GM12865 (cell line): ENCODE results near the gene GCDH.

Source experiments
- DNase-seq: peaks from one replicate; pipeline ENCODE4 v3.0.0; 2010; ENCODE audit warnings: low read depth
- H3K4me3 ChIP-seq: 2 replicates; pipeline ENCODE4 v1.5.1; 2011; ENCODE audit warnings: mild to moderate bottlenecking, low read depth, low read length, control low read depth
- CTCF ChIP-seq: IDR thresholded peaks from 2 replicates; pipeline ENCODE4 v1.5.1; 2011; ENCODE audit warnings: low read length, control low read depth, low read depth, inconsistent platforms; ENCODE audit not compliant: insufficient read depth; ENCODE audit errors: missing control alignments

Gene GCDH

GRCh38 chr19:12891553-12892021 is 627 bp downstream of the GCDH start:
- peak; percentile 29 for DNase-seq
- TF ChIP-seq CTCF: no peak
- peak overlapping the region; percentile 77 for H3K4me3 ChIP-seq

- no peak overlapping the region for H3K4me3 ChIP-seq
- TF ChIP-seq CTCF: no peak
- no peak for DNase-seq
Observed at GRCh38 chr19:12893582-12893981, 2.6 kb downstream of the GCDH start.

- no peak for TF ChIP-seq CTCF
- no peak overlapping the region for H3K4me3 ChIP-seq
- no peak for DNase-seq
Observed at GRCh38 chr19:12896460-12896859, 5.5 kb downstream of the GCDH start.

- no peak overlapping the region for H3K4me3 ChIP-seq
- TF ChIP-seq CTCF: no peak
- peak; percentile 87 for DNase-seq
Observed at GRCh38 chr19:12899891-12900518, 9.0 kb downstream of the GCDH start.

GRCh38 chr19:12907166-12907565 is 16.2 kb downstream of the GCDH start:
- TF ChIP-seq CTCF: no peak
- no peak for DNase-seq
- no peak overlapping the region for H3K4me3 ChIP-seq

GRCh38 chr19:12912571-12912970 is 21.6 kb downstream of the GCDH start:
- no peak for DNase-seq
- TF ChIP-seq CTCF: no peak
- no peak overlapping the region for H3K4me3 ChIP-seq

GRCh38 chr19:12913011-12913561 is 22.1 kb downstream of the GCDH start:
- no peak for DNase-seq
- H3K4me3 ChIP-seq: no peak overlapping the region
- no peak for TF ChIP-seq CTCF
